ENCODE measurements around the gene FGF12. TPM values are rescaled to one million over a fixed set of nuclear protein-coding genes. Genes with fewer than 3 reads are reported as not detected.

Gene FGF12
- total RNA-seq, 1 donor from 2014 or later, result not detected

- intact Hi-C loops (cut with micrococcal nuclease), result no loop called here
Observed at GRCh38 chr3:192685801-192686200, 41.5 kb downstream of the FGF12 start.

- intact Hi-C loops (cut with micrococcal nuclease), result no loop called here
Observed at GRCh38 chr3:192684151-192684550, 43.2 kb downstream of the FGF12 start.

DNA sequence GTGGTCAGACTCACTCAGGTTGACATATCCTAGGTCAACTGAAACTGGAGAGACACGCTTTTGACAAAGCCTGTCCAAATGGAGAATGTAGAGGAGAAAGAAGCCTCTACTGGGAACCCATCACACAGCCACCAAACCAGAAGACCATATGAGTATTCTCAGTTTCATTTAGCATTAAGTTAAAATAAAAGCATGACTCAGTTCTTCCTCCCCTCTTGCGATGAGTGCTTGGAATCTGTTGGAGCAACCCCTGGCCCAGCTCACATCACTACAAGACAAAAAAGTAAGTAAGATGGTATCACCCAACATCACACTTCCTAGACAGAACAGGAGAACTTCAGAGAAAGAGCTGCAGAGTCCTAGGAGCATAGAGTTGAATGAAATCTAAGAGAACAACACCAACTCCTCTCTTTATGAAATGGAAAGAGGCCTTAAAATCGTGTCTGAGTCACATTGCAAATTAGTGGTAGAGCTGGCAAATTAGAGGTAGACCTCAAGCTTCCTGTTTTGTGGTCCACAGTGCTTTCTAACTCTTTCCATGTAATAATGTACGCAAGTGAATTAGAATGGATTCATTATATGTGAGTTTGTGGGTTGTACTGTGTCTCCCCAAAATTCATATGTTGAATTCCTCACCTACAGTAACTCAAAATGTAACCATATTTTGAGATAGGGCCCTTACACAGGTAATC, 51.2 kb downstream of the FGF12 start:
- intact Hi-C loops (cut with micrococcal nuclease), result loop anchor here (5.0 kb wide), 1 partner anchor 221 kb away; no protein-coding TSS in a partner anchor

DNA sequence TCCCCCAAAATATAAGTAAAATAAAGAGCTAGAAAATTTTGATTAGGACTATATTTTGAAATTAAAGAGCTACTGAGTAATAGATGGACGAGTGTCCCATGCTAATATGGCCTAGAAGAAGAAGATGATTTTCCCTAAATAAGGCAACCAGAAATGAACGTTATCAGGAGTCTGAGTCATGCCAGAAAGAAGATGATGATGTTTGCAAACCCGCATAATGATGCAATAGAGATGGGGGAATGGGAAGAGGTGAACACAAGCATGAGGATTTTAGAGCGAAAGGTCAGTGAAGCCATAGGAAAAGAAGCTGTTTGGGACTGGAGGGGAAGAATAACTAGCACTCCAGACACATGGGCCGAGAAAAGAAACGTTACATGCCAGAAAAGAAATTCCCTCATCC, 71.7 kb downstream of the FGF12 start:
- intact Hi-C loops (cut with micrococcal nuclease), result no loop called here

GRCh38 chr3:192655040-192655439, 72.3 kb downstream of the FGF12 start:
- intact Hi-C loops (cut with micrococcal nuclease), result no loop called here

GRCh38 chr3:192653862-192654261, 73.5 kb downstream of the FGF12 start:
- intact Hi-C loops (cut with micrococcal nuclease), result no loop called here

DNA sequence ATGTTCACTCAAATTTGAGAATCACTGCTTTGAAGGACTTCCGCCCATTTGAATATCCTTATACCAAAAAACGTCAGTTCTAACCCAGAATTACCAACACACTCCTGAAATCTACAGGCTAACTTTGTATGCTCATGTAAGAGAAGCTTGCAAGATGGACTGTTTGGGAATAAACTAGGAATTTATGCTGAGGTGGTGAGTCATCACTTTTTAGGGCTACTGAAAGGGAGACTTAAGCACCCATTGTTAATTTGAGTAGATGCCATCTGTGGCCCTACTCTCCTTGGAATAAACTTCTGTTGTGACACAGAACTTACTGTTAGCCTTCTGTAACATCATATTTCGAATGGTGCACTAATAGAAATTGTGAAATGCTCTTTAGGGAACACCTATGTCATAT, 74.6 kb downstream of the FGF12 start:
- intact Hi-C loops (cut with micrococcal nuclease), result no loop called here

DNA sequence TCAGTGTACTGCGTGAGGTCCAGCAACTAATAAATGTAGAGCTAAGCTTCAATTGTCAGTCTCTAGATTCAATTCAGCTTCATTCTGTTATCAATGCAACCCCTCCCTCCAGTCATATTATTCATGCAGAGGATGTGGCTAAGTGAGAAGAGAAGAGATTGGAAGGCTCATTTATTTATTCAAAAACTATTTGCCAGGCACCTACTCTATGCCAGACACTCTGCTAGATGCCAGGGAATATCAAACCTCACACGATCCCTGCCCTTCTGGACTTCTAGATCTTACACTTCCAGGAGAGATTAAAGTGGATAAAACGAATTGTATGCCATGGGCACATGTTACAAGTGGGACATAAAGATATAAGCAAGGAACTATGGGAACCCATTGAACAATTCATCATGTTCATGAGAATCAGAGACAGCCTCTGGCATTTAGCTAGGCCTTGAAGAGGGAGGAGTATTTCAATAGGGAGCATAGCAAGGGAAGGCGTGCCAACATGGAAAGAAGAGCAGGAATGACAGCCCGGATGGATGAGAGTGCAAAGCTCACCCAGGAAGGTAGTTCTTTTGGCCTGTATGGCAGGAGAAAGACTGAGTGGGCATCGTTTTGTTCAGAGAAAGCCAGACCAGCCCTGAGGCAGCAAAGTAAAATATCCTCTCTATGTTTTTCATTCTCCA, 75.4 kb downstream of the FGF12 start:
- intact Hi-C loops (cut with micrococcal nuclease), result no loop called here

DNA sequence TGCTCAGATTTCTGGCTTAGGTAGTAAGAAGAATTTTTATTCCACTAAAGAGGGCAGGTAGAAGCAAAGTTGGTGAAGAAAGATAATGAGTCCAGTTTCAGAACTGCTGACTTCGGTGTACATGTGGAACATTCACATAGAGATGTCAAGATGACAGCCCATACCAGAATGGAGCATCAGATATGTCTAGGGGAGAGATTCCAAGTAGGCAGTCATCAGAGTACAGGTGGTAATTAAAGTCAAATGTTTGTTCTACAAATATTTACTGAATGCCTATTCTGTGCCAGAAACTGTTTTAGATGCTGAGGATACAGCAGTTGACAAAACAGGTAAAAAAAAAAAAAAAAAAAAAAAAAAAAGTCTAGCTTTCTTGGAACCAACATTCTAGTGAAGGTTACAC, 81.9 kb downstream of the FGF12 start:
- intact Hi-C loops (cut with micrococcal nuclease), result no loop called here

DNA sequence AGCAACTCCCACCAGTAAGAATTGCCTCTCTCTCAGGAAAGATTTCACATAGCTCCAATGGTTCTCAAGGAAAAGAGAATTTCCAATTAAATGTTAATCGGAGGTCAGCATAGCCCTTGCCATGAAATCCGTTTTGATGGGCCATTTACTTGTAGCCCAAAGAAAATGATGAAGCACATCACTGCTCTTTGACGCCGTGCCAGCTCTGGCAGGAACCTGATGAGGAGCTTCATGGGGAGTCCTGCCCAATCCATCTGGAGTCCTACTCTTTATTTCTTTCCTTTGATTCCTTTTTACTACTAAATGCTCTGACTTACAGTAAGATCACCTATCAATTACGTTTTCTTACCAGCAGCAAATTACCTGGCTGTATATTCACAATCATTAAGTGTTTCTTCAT, 84.7 kb downstream of the FGF12 start:
- intact Hi-C loops (cut with micrococcal nuclease), result no loop called here

DNA sequence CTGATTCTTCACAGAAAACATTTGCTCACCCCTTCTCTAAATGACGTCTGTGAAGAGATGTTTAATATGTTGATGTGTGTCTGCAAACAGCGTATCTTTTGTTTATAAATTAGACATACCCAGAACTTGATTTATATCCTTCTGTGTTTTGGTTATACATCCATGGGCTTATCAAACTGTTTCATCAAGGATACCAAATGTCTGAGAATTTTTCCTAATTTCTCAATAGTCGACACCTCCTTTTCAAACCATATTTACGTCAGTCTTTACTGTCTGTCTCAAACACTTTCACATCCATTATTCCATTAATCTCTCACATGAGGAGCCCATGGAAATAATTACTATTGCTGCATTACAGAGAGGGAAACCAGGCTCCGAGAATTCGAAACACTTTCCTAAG, 85.4 kb downstream of the FGF12 start:
- intact Hi-C loops (cut with micrococcal nuclease), result no loop called here

- intact Hi-C loops (cut with micrococcal nuclease), result no loop called here
Observed at GRCh38 chr3:192639987-192640386, 87.4 kb downstream of the FGF12 start.

DNA sequence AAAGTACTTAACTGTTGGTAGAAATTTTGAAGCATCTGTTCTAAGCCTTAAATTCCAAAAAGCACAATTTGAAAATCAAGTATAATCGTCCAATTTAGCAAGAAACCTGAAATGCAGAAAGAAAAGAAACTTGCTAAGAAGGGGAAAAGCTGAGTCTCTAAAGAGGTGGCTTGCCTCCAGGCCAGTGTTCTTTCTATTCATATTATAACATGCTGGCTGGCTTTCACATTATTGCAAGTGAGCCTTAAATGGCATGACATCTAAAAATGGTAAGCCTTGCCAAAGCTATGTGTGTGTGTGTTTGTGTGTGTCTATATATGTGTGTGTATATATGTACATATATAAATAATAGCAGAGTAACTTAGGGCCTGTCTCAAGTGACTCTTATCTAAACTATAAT, 89.5 kb downstream of the FGF12 start:
- intact Hi-C loops (cut with micrococcal nuclease), result no loop called here

DNA sequence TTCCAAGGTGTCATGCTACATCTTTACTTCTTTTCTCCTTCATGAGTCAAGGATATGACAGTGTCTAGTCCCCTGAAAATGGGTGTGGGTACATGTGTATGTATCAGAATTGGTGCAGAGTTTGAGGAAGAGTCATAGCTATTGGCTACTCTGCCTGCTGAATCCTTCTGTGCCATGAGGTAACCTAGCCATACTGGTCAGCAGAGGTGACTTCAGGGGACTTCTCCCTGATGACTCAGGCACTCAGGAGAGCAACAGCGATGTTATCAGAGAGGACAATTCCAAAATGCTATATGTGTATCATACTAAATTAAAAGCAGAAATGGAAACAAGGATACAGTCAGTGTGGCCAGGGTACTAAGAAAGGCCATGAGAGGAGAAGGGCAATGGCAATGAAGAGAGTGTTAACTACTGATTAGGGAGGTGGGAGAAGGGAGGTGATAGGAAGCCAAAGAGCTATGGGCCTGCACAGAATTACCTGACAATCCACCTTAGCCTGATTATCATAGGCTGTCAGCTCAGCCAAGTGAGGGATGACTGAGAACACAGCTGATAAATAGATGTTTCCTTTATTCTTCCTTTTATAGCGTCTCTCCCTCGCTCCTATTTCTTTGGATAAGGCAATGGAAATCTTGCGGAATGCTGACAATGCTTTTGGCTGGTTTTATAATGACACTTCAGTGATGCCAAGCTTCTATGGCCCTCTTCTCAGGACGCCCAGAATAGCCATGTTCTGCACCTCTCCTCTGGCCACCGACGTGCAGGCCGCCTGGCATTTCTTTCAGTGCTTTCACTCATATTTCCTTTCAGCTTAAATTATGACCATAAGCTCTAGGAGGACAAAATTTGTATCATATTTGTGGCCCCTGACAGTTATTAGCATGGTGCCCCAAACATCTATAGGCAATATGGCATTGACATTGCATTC, 90.6 kb downstream of the FGF12 start:
- intact Hi-C loops (cut with micrococcal nuclease), result no loop called here

GRCh38 chr3:192629429-192629828, 97.9 kb downstream of the FGF12 start:
- intact Hi-C loops (cut with micrococcal nuclease), result no loop called here

GRCh38 chr3:192621909-192622308, 105.4 kb downstream of the FGF12 start:
- intact Hi-C loops (cut with micrococcal nuclease), result no loop called here

DNA sequence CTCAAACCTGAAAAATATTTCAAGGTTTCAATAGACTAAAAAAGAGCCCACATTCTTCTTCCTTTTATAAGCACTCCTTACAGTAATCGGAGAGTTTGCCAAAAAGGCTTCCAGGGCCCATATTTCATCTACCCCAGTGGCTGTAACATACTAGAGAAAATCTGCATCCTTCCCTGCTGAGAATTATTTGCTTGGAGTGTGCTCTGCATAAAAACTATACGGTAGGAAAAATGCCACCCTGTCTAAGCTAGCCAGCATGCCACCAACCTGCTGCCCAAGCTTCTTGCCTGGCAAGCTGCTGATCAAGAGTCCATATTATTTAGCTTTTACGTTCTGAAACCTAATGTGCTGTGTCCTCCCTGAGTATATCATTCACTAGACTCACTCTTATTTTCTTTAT, 107.1 kb downstream of the FGF12 start:
- intact Hi-C loops (cut with micrococcal nuclease), result no loop called here

DNA sequence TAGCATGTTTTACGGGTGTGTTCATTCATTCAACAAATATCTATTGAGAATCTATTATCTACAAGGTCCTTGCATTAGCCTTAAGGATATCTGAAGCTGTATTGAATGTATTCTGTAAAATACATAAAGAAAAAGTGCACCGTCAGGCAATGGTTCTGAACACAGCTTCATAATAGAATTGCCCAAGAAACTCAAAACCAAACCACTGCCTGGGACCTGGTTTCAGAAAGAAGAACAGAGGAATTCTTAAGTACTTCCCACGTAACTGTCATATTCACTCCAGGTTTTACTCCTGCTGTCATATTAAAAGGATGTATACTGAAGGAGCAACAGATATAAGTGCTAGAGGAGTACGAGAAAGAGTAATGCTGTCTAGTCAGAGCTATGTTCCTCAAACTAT, 115.9 kb downstream of the FGF12 start:
- intact Hi-C loops (cut with micrococcal nuclease), result no loop called here

- intact Hi-C loops (cut with micrococcal nuclease), result no loop called here
Observed at GRCh38 chr3:192608726-192609600, 118.4 kb downstream of the FGF12 start.

DNA sequence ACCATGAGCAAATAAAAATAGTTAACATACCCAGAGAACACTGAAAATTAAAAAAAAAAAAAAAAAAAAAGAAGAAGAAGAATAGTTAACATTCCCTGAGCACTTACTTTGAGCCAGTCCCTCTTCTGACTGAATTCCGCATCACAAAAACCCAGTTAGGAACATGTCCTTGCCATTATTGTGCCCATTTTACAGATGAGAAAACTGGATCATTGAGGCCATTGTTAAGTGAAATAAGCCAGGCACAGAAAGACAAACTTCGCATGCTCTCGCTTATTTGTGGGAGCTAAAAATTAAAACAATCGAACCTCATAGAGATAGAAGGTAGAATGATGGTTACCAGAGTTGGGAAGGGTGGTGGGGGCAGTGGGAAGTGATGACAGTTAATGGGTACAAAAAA, 119.5 kb downstream of the FGF12 start:
- intact Hi-C loops (cut with micrococcal nuclease), result no loop called here

GRCh38 chr3:192597913-192598312, 129.4 kb downstream of the FGF12 start:
- intact Hi-C loops (cut with micrococcal nuclease), result no loop called here
